GM23248 (cell line): ENCODE measurements around the gene SUPT3H.

ENCODE experiments used
- EZH2 ChIP-seq: fragments of 200-600 bp; sonication (generic); IDR thresholded peaks from 2 replicates; pipeline ENCODE4 v1.6.1; 2018; ENCODE audit warnings: antibody characterized with exemption, mild to moderate bottlenecking; ENCODE audit not compliant: insufficient read depth, poor library complexity, severe bottlenecking
- EZH2phosphoT487 ChIP-seq: fragments of 200-600 bp; sonication (generic); IDR thresholded peaks from 2 replicates; pipeline ENCODE4 v1.6.1; 2018; ENCODE audit warnings: antibody characterized with exemption, moderate library complexity, mild to moderate bottlenecking, low read depth; ENCODE audit not compliant: insufficient read depth

- no peak for TF ChIP-seq EZH2
- TF ChIP-seq EZH2phosphoT487, result no peak
These were observed 356.1 kb downstream of the SUPT3H start for GRCh38 chr6:45021676-45022075.
